Measurements from ENCODE around the gene COA8. TPM values are rescaled to one million over a fixed set of nuclear protein-coding genes. Genes with fewer than 3 reads are reported as not detected.
A peak's percentile ranks its signal among the peaks of the same experiment; 100 is the strongest.

The COA8 gene
- total RNA-seq, 8 experiments from 2014 or later: 38.8 to 69.5 (median 56.7) TPM

- WGBS, 10 experiments: 60 to 83% (median 70%) methylated on average over 1 of the region's 1 CpG; no CpG with 5 or more reads in 6 of the 10 experiments
These were observed 70.6 kb downstream of the COA8 start for GRCh38 chr14:103633391-103633790.

GRCh38 chr14:103634156-103634555, 71.4 kb downstream of the COA8 start:
- Histone ChIP-seq H3K4me3 (no peak overlapping the region), H3K4me1 (replicated peaks in 1 of 2) (peaks cover 6 to 8% of the 10 kb centered on the region in 2 donors), H3K27ac (no peak overlapping the region)
- in situ Hi-C loops (cut with MboI; ENCODE audit: low pct_unique_long_range_greater_than_20kb in 2 of 9, low sequenced_read_pairs in 9 of 9, unreplicated experiment in 9 of 9): no loop called here
- WGBS, 10 experiments: 23 to 100% (median 90%) methylated on average over 1 to 4 of the region's 4 CpGs; no CpG with 5 or more reads in 2 of the 10 experiments
- no peak for ATAC-seq (replicated peaks in 6 of 8)

More at GRCh38 chr14:103633391-103633790, 70.6 kb downstream of the COA8 start:
- Histone ChIP-seq H3K27ac (no peak overlapping the region), H3K4me1 (replicated peaks in 1 of 2) (peaks cover 8 to 10% of the 10 kb centered on the region in 2 donors), H3K4me3 (no peak overlapping the region)
- ATAC-seq (replicated peaks in 6 of 8): no peak
- in situ Hi-C loops (cut with MboI; ENCODE audit: low pct_unique_long_range_greater_than_20kb in 2 of 9, low sequenced_read_pairs in 9 of 9, unreplicated experiment in 9 of 9): no loop called here

GRCh38 chr14:103638594-103638993, 75.8 kb downstream of the COA8 start:
- in situ Hi-C loops (cut with MboI; ENCODE audit: low pct_unique_long_range_greater_than_20kb in 2 of 9, low sequenced_read_pairs in 9 of 9, unreplicated experiment in 9 of 9): no loop called here
- H3K4me3 ChIP-seq: no peak overlapping the region
- no peaks in the 10 kb centered on the region for H3K4me1 ChIP-seq (replicated peaks in 1 of 2)
- no peak overlapping the region for H3K27ac ChIP-seq
- WGBS, 10 experiments: 76 to 100% (median 100%) methylated on average over 1 to 3 of the region's 3 CpGs; no CpG with 5 or more reads in 1 of the 10 experiments
- peak in 2 of 8 experiments; percentile 25 to 31 for ATAC-seq (replicated peaks in 6 of 8)

Other genes with a start within 250 kb of the COA8 start
- 100 to 1,000 TPM in 6 of 8 experiments, 10 to 100 TPM in 2; 86.5 to 192 (median 139) TPM for gene EIF5, start 228.7 kb upstream of the COA8 start, total RNA-seq
- 100 to 1,000 TPM in 3 of 8 experiments, 10 to 100 TPM in 5; 62.8 to 149 (median 74.2) TPM for gene MARK3, start 177.5 kb upstream of the COA8 start, total RNA-seq
- 1,000 to 10,000 TPM in 1 of 8 experiments, 100 to 1,000 TPM in 6, 10 to 100 TPM in 1; 37.4 to 1,622 (median 346) TPM for gene CKB, start 40.1 kb upstream of the COA8 start, total RNA-seq
- gene TRMT61A, start 33.8 kb upstream of the COA8 start, total RNA-seq: 10 to 100 TPM in 4 of 8 experiments, 1 to 10 TPM in 4; 5.3 to 14.6 (median 10.2) TPM
- 10 to 100 TPM; 23.0 to 34.5 (median 26.7) TPM for gene BAG5, start 303 bp upstream of the COA8 start, total RNA-seq
- 100 to 1,000 TPM in 7 of 8 experiments, 10 to 100 TPM in 1; 88.3 to 298 (median 254) TPM for gene KLC1, start 66.3 kb downstream of the COA8 start, total RNA-seq
- 10 to 100 TPM in 3 of 8 experiments, 1 to 10 TPM in 5; 5.5 to 31.2 (median 7.5) TPM for gene XRCC3, start 152.5 kb downstream of the COA8 start, total RNA-seq
- gene ZFYVE21, start 152.8 kb downstream of the COA8 start, total RNA-seq: 10 to 100 TPM; 18.3 to 41.8 (median 29.6) TPM

Measured in motor neuron (in vitro differentiated cells).